Measurements from ENCODE around the gene STARD7. TPM values are rescaled to one million over a fixed set of nuclear protein-coding genes. Genes with fewer than 3 reads are reported as not detected.

The STARD7 gene
- total RNA-seq, 1 experiment from 2014 or later, result 131 TPM

DNA sequence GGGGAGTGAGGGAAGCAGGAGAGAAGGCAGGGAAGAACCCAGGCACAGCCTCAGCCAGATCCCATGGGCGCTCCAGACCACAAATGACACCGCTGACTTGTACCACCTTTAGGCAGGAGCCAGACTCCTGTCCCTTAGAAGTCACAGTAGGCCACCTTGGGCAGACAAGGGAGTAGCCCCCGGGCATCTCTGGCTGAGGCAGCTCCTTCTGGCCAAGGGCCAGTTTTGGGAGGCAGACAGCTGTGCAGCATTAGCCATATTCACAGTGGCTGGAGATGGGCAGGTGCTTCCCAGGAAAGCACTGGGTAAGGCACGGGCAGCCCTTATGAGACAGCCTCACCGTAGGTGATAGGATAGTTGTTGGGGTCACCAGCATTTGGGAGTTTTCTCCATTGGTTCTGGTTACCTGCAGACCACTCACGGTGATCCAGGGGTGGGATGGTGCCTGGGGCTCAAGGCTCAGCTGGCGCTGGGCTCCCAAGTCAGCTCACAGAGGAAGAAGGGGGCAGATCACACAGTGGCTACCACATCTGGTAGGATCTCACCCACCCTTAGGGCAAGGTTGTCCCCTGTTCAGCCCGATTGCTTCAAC lies 72.4 kb downstream of the STARD7 start:
- no peak for DNase-seq (ENCODE audit: low read depth)

GRCh38 chr2:96135621-96136020 lies 73.0 kb downstream of the STARD7 start:
- no peak for DNase-seq (ENCODE audit: low read depth)

DNA sequence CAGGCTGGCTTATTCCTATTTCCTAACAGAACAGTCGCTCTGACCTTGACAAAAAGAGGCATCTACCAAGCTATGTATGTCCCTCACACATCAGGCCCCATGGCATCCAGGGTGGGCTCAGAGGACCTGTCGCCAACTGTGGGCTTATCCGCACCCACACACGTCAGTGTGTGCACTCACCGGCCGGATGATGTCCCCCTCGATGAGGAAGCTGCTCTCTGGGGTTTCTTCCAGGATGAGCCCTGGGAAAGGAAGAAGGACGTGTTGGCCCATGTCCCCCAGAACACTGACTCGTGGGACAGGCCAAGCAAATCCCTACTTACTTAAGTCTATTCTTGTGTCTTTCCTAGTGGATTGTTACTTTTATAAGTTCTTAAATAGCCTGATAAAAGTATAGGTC lies 73.5 kb downstream of the STARD7 start:
- no peak for DNase-seq (ENCODE audit: low read depth)

Other genes starting within 250 kb of the STARD7 start
- 11.9 and 14.3 TPM in 2 replicates for gene ANKRD36C, start 217.0 kb downstream of the STARD7 start, total RNA-seq (2014; rRNA removed; shearing (Covaris generic))
- gene GPAT2, start 173.9 kb downstream of the STARD7 start, total RNA-seq (2014; rRNA removed; shearing (Covaris generic)), result not detected in 2 replicates
- not detected in 2 replicates for gene ADRA2B, start 92.3 kb downstream of the STARD7 start, total RNA-seq (2014; rRNA removed; shearing (Covaris generic))
- gene ASTL, start 70.3 kb downstream of the STARD7 start, total RNA-seq (2014; rRNA removed; shearing (Covaris generic)), result not detected in 2 replicates
- 0.49 and 0.84 TPM in 2 replicates for gene DUSP2, start 63.4 kb downstream of the STARD7 start, total RNA-seq (2014; rRNA removed; shearing (Covaris generic))
- gene TMEM127, start 57.2 kb upstream of the STARD7 start, total RNA-seq (2014; rRNA removed; shearing (Covaris generic)), result 21.3 and 23.5 TPM in 2 replicates
- gene CIAO1, start 57.4 kb upstream of the STARD7 start, total RNA-seq (2014; rRNA removed; shearing (Covaris generic)), result 116 and 147 TPM in 2 replicates
- gene SNRNP200, start 96.7 kb upstream of the STARD7 start, total RNA-seq (2014; rRNA removed; shearing (Covaris generic)), result 46.1 and 49.3 TPM in 2 replicates
- gene ITPRIPL1, start 116.5 kb upstream of the STARD7 start, total RNA-seq (2014; rRNA removed; shearing (Covaris generic)), result 14.5 and 15.9 TPM in 2 replicates
- 58.5 and 69.2 TPM in 2 replicates for gene NCAPH, start 126.9 kb upstream of the STARD7 start, total RNA-seq (2014; rRNA removed; shearing (Covaris generic))

All from RPMI7951 (cell line).